WERI-Rb-1 (cell line): Measurements from ENCODE around the gene BUD23.

ENCODE experiments used
- DNase-seq: peaks from one replicate; pipeline ENCODE4 v3.0.0-alpha.2; 2020
- H3K27ac ChIP-seq: fragments of 250-450 bp; sonication (Bioruptor Pico); 2 replicates; pipeline ENCODE4 v1.5.1; 2020; ENCODE audit warnings: mild to moderate bottlenecking, moderate library complexity
- H3K27me3 ChIP-seq: fragments of 250-450 bp; sonication (Bioruptor Pico); 2 replicates; pipeline ENCODE4 v1.5.1; 2021; ENCODE audit warnings: mild to moderate bottlenecking, low read depth, moderate library complexity; ENCODE audit not compliant: insufficient read depth, severe bottlenecking
- H3K36me3 ChIP-seq: fragments of 250-450 bp; sonication (Bioruptor Pico); 2 replicates; pipeline ENCODE4 v1.5.1; 2020; ENCODE audit warnings: mild to moderate bottlenecking, moderate library complexity
- H3K4me3 ChIP-seq: 2 replicates; pipeline ENCODE4 v1.5.1; 2011; ENCODE audit warnings: low read depth, mild to moderate bottlenecking, control low read depth, low read length
- H3K9me3 ChIP-seq: fragments of 250-450 bp; sonication (Bioruptor Pico); 2 replicates; pipeline ENCODE4 v1.5.1; 2021; ENCODE audit warnings: mild to moderate bottlenecking, moderate library complexity; ENCODE audit not compliant: severe bottlenecking
- CTCF ChIP-seq: IDR thresholded peaks from 2 replicates; pipeline ENCODE4 v1.5.1; 2011; ENCODE audit warnings: low read depth, mild to moderate bottlenecking, control low read depth, inconsistent platforms, low read length

BUD23 gene

GRCh38 chr7:73700581-73701134 lies 17.3 kb downstream of the BUD23 start:
- Histone ChIP-seq H3K27me3 (no peaks in the 10 kb centered on the region), H3K27ac (no peak overlapping the region), H3K36me3 (peaks cover 77% of the 10 kb centered on the region), H3K9me3 (no peaks in the 10 kb centered on the region), H3K4me3 (no peak overlapping the region)
- no peak for TF ChIP-seq CTCF
- no peak for DNase-seq

GRCh38 chr7:73701357-73701995 lies 18.1 kb downstream of the BUD23 start:
- peak; percentile 81 for TF ChIP-seq CTCF
- no peaks in the 10 kb centered on the region for H3K27me3 ChIP-seq
- no peak overlapping the region for H3K4me3 ChIP-seq
- H3K9me3 ChIP-seq = no peaks in the 10 kb centered on the region
- H3K27ac ChIP-seq = no peak overlapping the region
- peaks cover 69% of the 10 kb centered on the region for H3K36me3 ChIP-seq
- peak; percentile 85 for DNase-seq

- H3K27me3 ChIP-seq = no peaks in the 10 kb centered on the region
- DNase-seq = no peak
- no peaks in the 10 kb centered on the region for H3K9me3 ChIP-seq
- peaks cover 62% of the 10 kb centered on the region for H3K36me3 ChIP-seq
- no peak overlapping the region for H3K27ac ChIP-seq
- TF ChIP-seq CTCF = no peak
- H3K4me3 ChIP-seq = no peak overlapping the region
Measured at GRCh38 chr7:73702226-73702625, 18.8 kb downstream of the BUD23 start.

GRCh38 chr7:73702665-73703064 lies 19.3 kb downstream of the BUD23 start:
- Histone ChIP-seq H3K4me3 (no peak overlapping the region), H3K9me3 (no peaks in the 10 kb centered on the region), H3K27ac (no peak overlapping the region), H3K27me3 (no peaks in the 10 kb centered on the region), H3K36me3 (peaks cover 58% of the 10 kb centered on the region)
- no peak for TF ChIP-seq CTCF
- no peak for DNase-seq

GRCh38 chr7:73703225-73703624 lies 19.8 kb downstream of the BUD23 start:
- Histone ChIP-seq H3K9me3 (no peaks in the 10 kb centered on the region), H3K36me3 (peaks cover 54% of the 10 kb centered on the region), H3K4me3 (no peak overlapping the region), H3K27me3 (no peaks in the 10 kb centered on the region), H3K27ac (peak overlapping the region; percentile 40; the same call in 1 of the 2 replicates)
- no peak for TF ChIP-seq CTCF
- DNase-seq = no peak
